ENCODE results near the gene SHISAL1. TPM values are rescaled to one million over a fixed set of nuclear protein-coding genes. Genes with fewer than 3 reads are reported as not detected.

Gene SHISAL1
- total and polyA plus RNA-seq, 2 donors (not counting 3 experiments of a cell fraction or from before 2014, with no cell fraction given): 0.01 to 0.07 TPM

GRCh38 chr22:44354288-44354687 lies 41.5 kb upstream of the SHISAL1 start:
- CTCF ChIA-PET: no interaction called here
- FAIRE-seq: no peak
- no peak for DNase-seq (ENCODE audit: low read depth, low spot score)

More at GRCh38 chr22:44354288-44354687, 41.5 kb upstream of the SHISAL1 start:
- Histone ChIP-seq H3K9ac (replicated peaks; ENCODE audit: extremely low read depth, insufficient read depth, low read length) (no peak overlapping the region), H3K27me3 (ENCODE audit: control insufficient read depth in 2 of 2, insufficient read depth in 2 of 2, low read length in 2 of 2) (peaks cover 0 to 2% of the 10 kb centered on the region in 2 experiments), H3K27ac (ENCODE audit: insufficient read depth, low read depth, low read length) (no peak overlapping the region), H3K9me1 (replicated peaks; ENCODE audit: control insufficient read depth, extremely low read depth, insufficient read depth, low read length) (no peaks in the 10 kb centered on the region), H4K20me1 (replicated peaks; ENCODE audit: control insufficient read depth, extremely low read depth, insufficient read depth, low read length) (no peaks in the 10 kb centered on the region), H3K9me3 (replicated peaks; ENCODE audit: control insufficient read depth, insufficient read depth, low read length) (no peaks in the 10 kb centered on the region), H3K4me1 (ENCODE audit: control insufficient read depth, extremely low read depth, insufficient read depth, low read length) (no peaks in the 10 kb centered on the region), H3K4me3 (replicated peaks in 1 of 3; ENCODE audit: insufficient read depth in 1 of 3, low read depth in 1 of 3, low read length in 3 of 3) (no peak overlapping the region), H2AFZ (ENCODE audit: low read depth, low read length) (no peak overlapping the region), H3K79me2 (ENCODE audit: control insufficient read depth, insufficient read depth, low read length) (no peaks in the 10 kb centered on the region), H3K4me2 (ENCODE audit: insufficient read depth, low read length) (no peak overlapping the region), H3K36me3 (ENCODE audit: control insufficient read depth in 2 of 2, extremely low read depth in 1 of 2, insufficient read depth in 2 of 2, low read length in 2 of 2) (no peaks in the 10 kb centered on the region)
- POLR2A ChIA-PET: no interaction called here
- intact Hi-C loops (cut with micrococcal nuclease): no loop called here
- dilution Hi-C loops (cut with MboI; ENCODE audit: extremely low pct_ligation_motif_present, low sequenced_read_pairs): no loop called here
- BruUV-seq (replicated peaks): no TSS peak
- TF ChIP-seq POLR2AphosphoS5 (IDR thresholded peaks at IDR 0.05; ENCODE audit: insufficient read depth, low read depth, low read length): no peak
- TF ChIP-seq FOS (IDR thresholded peaks at IDR 0.05; ENCODE audit: borderline replicate concordance, insufficient read depth, low read length): no peak
- TF ChIP-seq, protein P1, sequence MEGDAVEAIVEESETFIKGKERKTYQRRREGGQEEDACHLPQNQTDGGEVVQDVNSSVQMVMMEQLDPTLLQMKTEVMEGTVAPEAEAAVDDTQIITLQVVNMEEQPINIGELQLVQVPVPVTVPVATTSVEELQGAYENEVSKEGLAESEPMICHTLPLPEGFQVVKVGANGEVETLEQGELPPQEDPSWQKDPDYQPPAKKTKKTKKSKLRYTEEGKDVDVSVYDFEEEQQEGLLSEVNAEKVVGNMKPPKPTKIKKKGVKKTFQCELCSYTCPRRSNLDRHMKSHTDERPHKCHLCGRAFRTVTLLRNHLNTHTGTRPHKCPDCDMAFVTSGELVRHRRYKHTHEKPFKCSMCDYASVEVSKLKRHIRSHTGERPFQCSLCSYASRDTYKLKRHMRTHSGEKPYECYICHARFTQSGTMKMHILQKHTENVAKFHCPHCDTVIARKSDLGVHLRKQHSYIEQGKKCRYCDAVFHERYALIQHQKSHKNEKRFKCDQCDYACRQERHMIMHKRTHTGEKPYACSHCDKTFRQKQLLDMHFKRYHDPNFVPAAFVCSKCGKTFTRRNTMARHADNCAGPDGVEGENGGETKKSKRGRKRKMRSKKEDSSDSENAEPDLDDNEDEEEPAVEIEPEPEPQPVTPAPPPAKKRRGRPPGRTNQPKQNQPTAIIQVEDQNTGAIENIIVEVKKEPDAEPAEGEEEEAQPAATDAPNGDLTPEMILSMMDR (IDR thresholded peaks at IDR 0.05; ENCODE audit: extremely low read depth in 1 of 2, insufficient read depth in 1 of 2, low read depth in 1 of 2, low read length in 2 of 2): no peak
- no peak for TF ChIP-seq EZH2 (IDR thresholded peaks at IDR 0.05; ENCODE audit: borderline replicate concordance, low read depth, low read length, severe bottlenecking)
- TF ChIP-seq POLR2A (IDR thresholded peaks at IDR 0.05; ENCODE audit: low read depth, low read length): no peak
- TF ChIP-seq MAX (IDR thresholded peaks at IDR 0.05; ENCODE audit: insufficient read depth, insufficient read length): no peak
- TF ChIP-seq GATA2 (IDR thresholded peaks at IDR 0.05; ENCODE audit: insufficient read depth, insufficient read length, low read depth, low read length): no peak
